NK-92 treated with Interleukin-12 subunit alpha and Interleukin-12 subunit beta, amount 100 ng/mL, for 24 hours (cell line): Measurements from ENCODE around the gene HOXA11.
A peak's percentile ranks its signal among the peaks of the same experiment; 100 is the strongest.

ENCODE experiments used
- DNase-seq: peaks from one replicate; lab custom pipeline; 2025; lab: John Stamatoyannopoulos, UW

The HOXA11 gene

GRCh38 chr7:27180431-27181420, 4.3 kb downstream of the HOXA11 start:
- no peak for DNase-seq

DNA sequence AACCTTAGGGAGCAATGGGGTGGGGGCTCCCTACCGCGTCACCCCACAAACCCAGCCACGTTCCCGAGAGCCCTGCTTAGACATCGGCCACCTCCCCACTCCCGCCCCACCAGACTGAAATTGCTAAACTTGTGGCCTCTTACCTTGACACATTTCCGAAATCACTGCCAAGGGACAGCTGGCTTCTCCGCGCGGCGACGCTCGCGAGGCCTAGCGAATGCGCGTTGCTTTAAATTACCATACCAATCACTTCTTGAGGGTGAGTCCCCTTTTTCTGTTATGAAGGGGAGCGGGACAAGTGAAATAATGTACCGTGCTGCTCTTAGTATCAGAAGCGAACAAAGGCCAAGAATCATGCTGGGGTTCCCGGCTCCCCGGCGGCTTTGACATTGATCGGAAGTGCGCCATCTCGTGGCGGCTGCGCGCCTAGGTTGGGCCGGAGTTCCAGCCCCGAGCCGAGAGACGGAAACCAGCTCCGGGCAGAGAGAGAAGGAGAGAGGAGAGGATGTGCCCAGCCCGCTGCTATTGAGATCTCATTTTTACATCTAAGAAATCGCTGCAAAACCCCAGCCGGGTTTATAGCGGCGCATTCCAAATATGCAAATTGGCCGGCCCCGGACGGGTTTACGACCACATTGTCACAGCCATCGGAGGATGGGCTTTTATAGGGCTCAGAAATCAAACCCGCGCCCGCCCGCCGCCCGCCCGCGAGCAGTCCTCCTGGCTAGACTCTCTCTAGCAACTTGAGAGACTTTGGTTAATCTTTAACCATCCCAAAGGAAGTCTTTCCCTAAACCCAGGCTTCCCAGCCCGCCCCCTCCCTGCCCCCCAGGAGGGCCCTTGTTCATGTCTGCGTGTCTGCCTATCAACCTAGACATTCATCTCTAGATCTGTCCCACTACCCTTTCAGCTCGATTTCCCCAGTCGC, 5.3 kb downstream of the HOXA11 start:
- DNase-seq = peak; percentile 33

DNA sequence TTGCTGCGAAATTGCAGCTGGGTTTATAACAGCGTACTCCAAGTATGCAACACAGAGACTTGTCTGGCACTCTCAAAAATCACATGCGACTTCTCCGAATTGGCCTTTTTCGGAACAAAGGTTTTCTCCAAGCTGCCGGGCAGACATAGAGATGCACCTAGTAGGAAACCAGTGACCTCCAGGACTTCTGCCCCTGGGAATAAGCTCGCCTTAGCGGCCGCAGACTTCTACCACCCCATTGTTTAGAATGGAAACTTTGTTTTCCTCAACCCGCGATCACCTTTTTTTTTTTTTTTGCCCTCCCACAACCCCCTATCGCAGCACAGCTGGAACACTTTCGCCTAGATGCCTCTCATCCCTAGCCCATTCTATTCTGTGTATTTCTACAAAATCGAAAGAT, 6.0 kb downstream of the HOXA11 start:
- no peak for DNase-seq

GRCh38 chr7:27178366-27178765, 6.7 kb downstream of the HOXA11 start:
- no peak for DNase-seq

GRCh38 chr7:27177795-27178320, 7.2 kb downstream of the HOXA11 start:
- no peak for DNase-seq

GRCh38 chr7:27176962-27177794, 7.9 kb downstream of the HOXA11 start:
- no peak for DNase-seq

GRCh38 chr7:27176524-27176845, 8.5 kb downstream of the HOXA11 start:
- DNase-seq = no peak

DNA sequence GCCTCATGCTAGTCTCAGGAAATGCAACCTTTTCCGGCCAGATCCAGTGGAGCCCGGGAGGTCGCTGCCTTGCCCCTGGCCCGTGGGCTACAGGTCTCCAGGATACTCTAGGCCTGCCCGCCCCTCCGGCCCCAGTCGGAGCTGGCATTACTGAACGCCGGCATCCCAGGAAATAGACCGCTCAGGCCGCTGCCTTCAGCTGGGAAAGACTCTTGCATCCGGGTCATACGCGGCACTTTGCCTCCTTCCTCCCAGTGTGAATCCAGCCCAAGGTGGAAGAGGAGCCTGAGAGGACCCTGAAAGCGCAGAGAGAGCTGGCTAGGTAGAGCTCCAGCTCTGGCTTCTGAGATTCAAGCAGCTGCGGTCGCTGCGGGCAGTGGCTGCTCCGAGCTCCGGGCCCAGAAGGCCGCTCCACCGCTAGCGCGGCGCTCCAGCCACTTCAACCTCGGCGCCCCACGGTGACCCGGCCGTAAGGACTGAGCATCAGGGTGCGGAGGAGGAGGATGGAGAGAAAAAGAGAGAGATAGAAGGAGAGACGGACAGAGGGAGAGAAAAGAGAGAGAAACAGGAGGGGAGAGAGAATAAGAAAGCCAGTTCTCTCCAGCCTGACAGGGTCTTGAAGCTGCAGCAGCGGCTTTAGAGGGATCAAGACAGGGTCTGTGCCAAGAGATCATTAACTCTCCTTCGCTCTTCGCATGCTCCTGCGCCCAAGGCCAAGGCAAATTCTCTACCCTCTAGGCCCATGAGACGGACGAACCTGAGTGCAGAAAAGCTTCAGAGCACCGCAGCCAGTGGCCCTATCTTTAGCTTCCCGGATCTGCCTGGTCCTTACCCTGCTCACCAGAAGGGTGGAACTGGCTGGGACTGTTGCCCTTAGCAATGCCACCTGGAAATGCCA, 9.2 kb downstream of the HOXA11 start:
- no peak for DNase-seq

- DNase-seq = no peak
Observed at GRCh38 chr7:27174874-27175625, 10.0 kb downstream of the HOXA11 start.

DNA sequence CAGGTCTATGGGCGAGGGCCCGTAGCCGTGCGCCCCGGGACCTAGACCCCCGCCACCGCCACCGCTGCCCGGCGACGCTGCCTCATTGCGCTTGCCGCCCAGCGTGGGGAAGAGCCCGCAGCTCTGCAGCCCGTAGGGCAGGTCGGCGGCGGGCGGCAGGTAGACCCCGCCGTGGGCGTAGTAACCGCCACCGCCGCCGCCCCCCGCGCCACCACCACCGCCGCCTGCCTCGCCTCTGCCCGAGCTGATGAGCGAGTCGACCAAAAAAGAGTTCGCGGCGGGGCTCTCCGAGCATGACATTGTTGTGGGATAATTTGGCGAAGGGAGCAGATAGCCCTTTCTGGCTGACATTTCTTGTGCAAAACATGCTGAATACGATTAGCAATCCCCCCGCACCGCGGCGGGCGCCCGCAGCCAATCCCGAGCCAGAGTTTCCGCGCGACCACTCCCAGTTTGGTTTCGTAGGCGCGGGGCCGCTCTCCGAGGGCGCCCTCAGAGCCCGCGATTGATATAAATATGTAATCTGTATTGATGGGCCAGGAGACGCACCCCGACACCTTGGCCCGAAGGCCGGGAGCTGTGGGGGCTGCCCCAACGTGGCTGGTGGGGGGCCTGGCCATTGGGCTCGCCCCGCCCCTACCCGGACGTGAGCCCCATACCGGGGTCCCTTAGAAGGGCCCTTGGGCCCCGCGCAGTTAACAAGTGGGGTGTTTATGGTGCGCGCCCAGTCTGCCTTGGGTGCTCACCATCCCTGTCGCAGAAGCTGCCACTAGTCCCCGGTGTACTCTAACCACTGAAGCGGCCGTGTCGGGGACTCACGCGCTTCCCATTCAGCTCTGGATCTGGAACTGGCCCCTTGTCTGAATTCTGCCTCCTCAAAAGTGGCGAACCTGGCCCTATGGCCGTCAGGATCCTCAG, 10.8 kb downstream of the HOXA11 start, which contains the start of gene HOXA10:
TSS of gene HOXA10 (minus strand) at position 365 of the 918 bp plus-strand sequence. CDS start at position 351, 14 bp downstream.
- no peak for DNase-seq

GRCh38 chr7:27173511-27173955, 11.5 kb downstream of the HOXA11 start:
- peak; percentile 51 for DNase-seq

GRCh38 chr7:27172823-27173510, 12.1 kb downstream of the HOXA11 start:
- peak; percentile 57 for DNase-seq

GRCh38 chr7:27172315-27172774, 12.7 kb downstream of the HOXA11 start:
- no peak for DNase-seq

GRCh38 chr7:27171637-27172314, 13.3 kb downstream of the HOXA11 start:
- DNase-seq = peak; percentile 53

DNA sequence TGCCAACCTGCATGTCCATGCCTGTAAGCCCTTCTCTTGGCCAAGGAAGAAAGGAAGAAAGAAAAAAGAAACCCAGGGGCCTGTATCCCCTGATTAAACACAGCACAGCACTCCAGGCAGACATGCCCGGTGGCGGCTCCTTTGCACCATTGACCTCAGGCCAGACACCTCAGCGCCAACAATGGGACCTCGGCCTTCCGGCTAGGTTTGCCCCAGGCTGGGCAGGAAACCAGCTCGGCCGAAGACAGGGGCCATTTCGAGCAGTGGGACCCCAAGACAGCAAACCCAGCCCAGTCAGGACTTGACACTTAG, 13.8 kb downstream of the HOXA11 start:
- DNase-seq = peak; percentile 53

- DNase-seq = no peak
Observed at GRCh38 chr7:27170426-27171324, 14.4 kb downstream of the HOXA11 start.
